Suprapubic skin (tissue), 4 donors: ENCODE results near the gene PLA2G4F. TPM values are rescaled to one million over a fixed set of nuclear protein-coding genes. Genes with fewer than 3 reads are reported as not detected.

Source experiments
- DNase-seq, 2 donors: peaks; one replicate each; pipeline ENCODE4 v3.0.0-alpha.2; 2019; ENCODE audit warnings: low spot score in 2 of 2
- H3K27ac ChIP-seq: fragments of 200-600 bp; sonication (generic); one replicate; pipeline ENCODE4 v1.5.1; 2019
- H3K27me3 ChIP-seq: fragments of 200-600 bp; sonication (generic); one replicate; pipeline ENCODE4 v1.5.1; 2019
- H3K36me3 ChIP-seq: fragments of 200-600 bp; sonication (generic); one replicate; pipeline ENCODE4 v1.5.1; 2019
- H3K4me1 ChIP-seq: fragments of 200-600 bp; sonication (generic); one replicate; pipeline ENCODE4 v1.5.1; 2019
- H3K4me3 ChIP-seq: fragments of 200-600 bp; sonication (generic); one replicate; pipeline ENCODE4 v1.5.1; 2019; ENCODE audit warnings: mild to moderate bottlenecking
- H3K9me3 ChIP-seq: fragments of 200-600 bp; sonication (generic); one replicate; pipeline ENCODE4 v1.5.1; 2019
- EP300 ChIP-seq: sonication (generic); formaldehyde crosslinking; IDR thresholded peaks from one replicate; pipeline ENCODE4 v1.6.1; 2017; ENCODE audit warnings: antibody characterized with exemption
- POLR2A ChIP-seq, 2 donors: fragments of 450-650 bp; IDR thresholded peaks; one replicate each; pipeline ENCODE4 v1.6.1; 2017; ENCODE audit warnings: antibody characterized with exemption in 2 of 2, mild to moderate bottlenecking in 2 of 2, moderate library complexity in 2 of 2
- POLR2AphosphoS5 ChIP-seq, 3 donors: sonication (generic); formaldehyde crosslinking; IDR thresholded peaks; one replicate each; pipeline ENCODE4 v1.6.1; 2017; ENCODE audit warnings: antibody characterized with exemption in 3 of 3
- WGBS: methylation state at CpG from one replicate; pipeline ENCODE4 v1.1.5; 2018; 5-methylcytosine and 5-hydroxymethylcytosine counted together
- total RNA-seq, 4 donors: library from RNA; depleted of rRNA; stranded (reverse); fragments of >200 nt; gene quantifications; one replicate each; pipeline ENCODE4 v1.1.0, GENCODE V29; 2016
- TF ChIP-seq, protein P1 (sequence below), 2 donors: fragments of 200-600 bp in 1 of 2; fragments of 450-650 bp in 1 of 2; sonication (generic) in 1 of 2; IDR thresholded peaks; one replicate each; pipeline ENCODE4 v1.5.1; 2016 to 2019; ENCODE audit warnings: antibody characterized with exemption in 2 of 2, mild to moderate bottlenecking in 1 of 2, moderate library complexity in 1 of 2

The PLA2G4F gene
- total RNA-seq, 4 donors from 2014 or later = 209 to 311 (median 246) TPM

DNA sequence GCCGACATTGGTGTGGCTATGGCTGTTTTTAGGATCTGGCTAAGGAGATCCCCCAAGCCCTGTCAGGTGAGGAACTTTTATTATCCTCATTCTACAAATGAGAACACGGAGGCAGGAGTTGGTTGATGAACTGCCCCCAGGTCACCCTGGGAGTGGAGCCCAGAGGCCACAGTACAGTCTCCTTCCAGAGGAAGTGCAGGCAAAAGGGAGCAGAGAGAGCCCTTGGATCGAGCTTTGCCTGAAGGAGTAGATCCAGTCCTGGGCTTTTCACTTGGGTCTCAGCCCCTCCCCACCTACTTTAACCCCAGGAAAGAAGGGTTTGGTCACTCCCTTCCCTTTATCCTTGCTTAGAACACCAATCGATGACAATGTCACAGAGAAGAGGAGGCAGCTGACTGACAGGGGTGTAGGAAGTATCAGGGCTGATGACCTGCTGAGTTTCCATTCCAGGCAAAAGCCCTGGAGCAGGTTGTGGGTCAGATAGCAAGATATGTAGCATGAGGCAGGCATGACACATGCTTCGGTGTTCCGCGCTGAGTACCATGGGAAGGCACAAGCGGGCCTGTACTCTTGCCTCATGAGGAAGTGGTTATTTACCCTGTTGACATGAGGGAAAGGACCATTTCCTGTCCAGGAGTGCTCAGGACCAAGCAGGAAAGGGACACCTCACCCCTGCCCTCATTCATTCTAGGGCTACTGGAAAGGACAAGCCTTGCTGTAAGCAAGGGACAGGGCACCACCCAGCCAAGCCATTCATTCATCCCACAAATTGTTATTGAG lies 56.2 kb downstream of the PLA2G4F start:
- TF ChIP-seq POLR2AphosphoS5 (IDR thresholded peaks at IDR 0.05) (no peak), POLR2A (IDR thresholded peaks at IDR 0.05) (no peak), EP300 (no peak)
- TF ChIP-seq, protein P1, sequence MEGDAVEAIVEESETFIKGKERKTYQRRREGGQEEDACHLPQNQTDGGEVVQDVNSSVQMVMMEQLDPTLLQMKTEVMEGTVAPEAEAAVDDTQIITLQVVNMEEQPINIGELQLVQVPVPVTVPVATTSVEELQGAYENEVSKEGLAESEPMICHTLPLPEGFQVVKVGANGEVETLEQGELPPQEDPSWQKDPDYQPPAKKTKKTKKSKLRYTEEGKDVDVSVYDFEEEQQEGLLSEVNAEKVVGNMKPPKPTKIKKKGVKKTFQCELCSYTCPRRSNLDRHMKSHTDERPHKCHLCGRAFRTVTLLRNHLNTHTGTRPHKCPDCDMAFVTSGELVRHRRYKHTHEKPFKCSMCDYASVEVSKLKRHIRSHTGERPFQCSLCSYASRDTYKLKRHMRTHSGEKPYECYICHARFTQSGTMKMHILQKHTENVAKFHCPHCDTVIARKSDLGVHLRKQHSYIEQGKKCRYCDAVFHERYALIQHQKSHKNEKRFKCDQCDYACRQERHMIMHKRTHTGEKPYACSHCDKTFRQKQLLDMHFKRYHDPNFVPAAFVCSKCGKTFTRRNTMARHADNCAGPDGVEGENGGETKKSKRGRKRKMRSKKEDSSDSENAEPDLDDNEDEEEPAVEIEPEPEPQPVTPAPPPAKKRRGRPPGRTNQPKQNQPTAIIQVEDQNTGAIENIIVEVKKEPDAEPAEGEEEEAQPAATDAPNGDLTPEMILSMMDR (IDR thresholded peaks at IDR 0.05) = no peak
- Histone ChIP-seq H3K4me3 (no peak overlapping the region), H3K4me1 (peaks cover 11% of the 10 kb centered on the region), H3K36me3 (no peaks in the 10 kb centered on the region), H3K9me3 (no peaks in the 10 kb centered on the region), H3K27ac (peak overlapping the region; percentile 23), H3K27me3 (no peaks in the 10 kb centered on the region)
- DNase-seq = no peak
- WGBS = 67% methylated on average over 7 of the region's 8 CpGs

DNA sequence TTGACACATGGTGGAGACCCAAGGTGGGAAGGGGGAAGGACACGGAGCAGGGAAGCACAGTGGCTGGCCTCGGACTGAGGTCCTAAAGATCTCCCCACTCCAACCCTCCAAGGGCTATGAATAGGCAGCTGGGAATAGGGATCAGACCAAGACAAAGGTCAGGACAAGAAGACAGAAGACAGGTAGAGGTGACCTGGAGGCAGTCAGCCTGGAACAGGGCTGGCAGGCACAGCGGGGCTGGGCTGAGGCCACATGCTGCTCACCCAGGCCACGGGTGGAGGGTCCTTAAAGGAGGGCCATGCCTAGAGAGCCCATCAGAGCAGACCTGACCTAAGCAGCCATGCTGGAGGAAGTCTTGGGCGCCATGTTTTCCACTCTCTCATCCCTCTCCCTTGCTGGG lies 59.4 kb downstream of the PLA2G4F start:
- 91% methylated on average over 5 of the region's 5 CpGs for WGBS
- no peaks in the 10 kb centered on the region for H3K27me3 ChIP-seq
- no peaks in the 10 kb centered on the region for H3K9me3 ChIP-seq
- no peak overlapping the region for H3K27ac ChIP-seq
- no peak for DNase-seq
- no peaks in the 10 kb centered on the region for H3K36me3 ChIP-seq
- TF ChIP-seq, protein P1 (IDR thresholded peaks at IDR 0.05) = no peak
- no peak for TF ChIP-seq EP300
- TF ChIP-seq POLR2A (IDR thresholded peaks at IDR 0.05) = no peak
- no peak for TF ChIP-seq POLR2AphosphoS5 (IDR thresholded peaks at IDR 0.05)
- H3K4me3 ChIP-seq = no peak overlapping the region
- H3K4me1 ChIP-seq = peaks cover 35% of the 10 kb centered on the region

DNA sequence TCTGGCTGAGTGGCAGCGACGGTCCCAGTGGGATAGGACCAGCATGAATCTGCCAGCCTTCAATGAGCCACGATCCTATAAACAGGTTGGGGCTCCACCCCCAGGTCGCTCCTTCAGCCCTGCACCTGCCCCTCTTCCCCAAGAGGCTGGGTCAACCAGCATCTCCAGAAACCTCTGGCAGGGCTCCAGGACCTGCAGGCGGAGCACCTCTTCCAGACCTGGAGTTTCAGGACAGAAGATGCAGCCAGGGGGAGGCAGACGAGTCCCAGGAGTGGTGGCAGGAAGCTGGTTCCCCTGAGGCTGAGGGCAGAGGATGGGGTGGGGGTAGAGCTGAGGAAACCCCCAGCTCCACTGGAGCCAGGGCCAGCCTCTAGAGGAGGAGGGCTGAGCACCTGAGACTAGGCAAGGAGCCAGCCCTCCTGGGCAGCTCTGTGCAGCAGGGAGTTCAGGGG lies 61.9 kb downstream of the PLA2G4F start, which contains the start of gene PLA2G4D:
Gene PLA2G4D, minus strand, starts transcription at position 51 of the 452 bp plus-strand sequence. CDS start 103 bp downstream, outside the sequence.
- Histone ChIP-seq H3K36me3 (no peaks in the 10 kb centered on the region), H3K9me3 (no peaks in the 10 kb centered on the region), H3K4me1 (peaks cover 30% of the 10 kb centered on the region), H3K4me3 (no peak within 1 kb of the TSS), H3K27me3 (no peaks in the 10 kb centered on the region), H3K27ac (peak within 1 kb of the TSS; percentile 38)
- no peak for TF ChIP-seq POLR2A (IDR thresholded peaks at IDR 0.05)
- no peak for TF ChIP-seq EP300
- TF ChIP-seq POLR2AphosphoS5 (IDR thresholded peaks at IDR 0.05) = no peak
- TF ChIP-seq, protein P1 (IDR thresholded peaks at IDR 0.05) = no peak
- WGBS = 60% methylated on average over 1 of the region's 6 CpGs
- no peak for DNase-seq

DNA sequence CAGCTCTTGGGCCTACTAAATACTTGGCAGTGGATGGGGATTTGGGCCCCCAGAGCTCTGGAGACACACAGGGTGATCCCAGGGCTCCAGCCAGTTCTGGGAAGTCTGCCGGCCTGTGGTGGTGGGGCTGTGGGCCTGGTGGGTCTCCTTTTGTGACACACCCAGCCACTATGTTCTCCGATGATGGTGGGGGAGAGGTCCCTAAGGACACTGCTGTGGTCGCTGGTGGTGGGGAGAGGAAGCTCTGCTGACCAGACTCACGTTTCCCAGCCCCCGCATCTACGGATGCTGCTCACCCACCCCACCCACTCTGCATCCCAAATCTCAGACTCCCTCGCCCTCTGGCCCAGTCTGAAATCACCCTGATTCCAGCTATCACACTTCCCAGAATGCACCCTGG lies 62.5 kb downstream of the PLA2G4F start:
- no peak overlapping the region for H3K4me3 ChIP-seq
- no peak for TF ChIP-seq EP300
- TF ChIP-seq POLR2A (IDR thresholded peaks at IDR 0.05) = no peak
- TF ChIP-seq, protein P1 (IDR thresholded peaks at IDR 0.05) = no peak
- no peak for TF ChIP-seq POLR2AphosphoS5 (IDR thresholded peaks at IDR 0.05)
- peaks cover 30% of the 10 kb centered on the region for H3K4me1 ChIP-seq
- WGBS = 100% methylated on average over 4 of the region's 7 CpGs
- H3K27ac ChIP-seq = no peak overlapping the region
- no peak for DNase-seq
- H3K9me3 ChIP-seq = no peaks in the 10 kb centered on the region
- no peaks in the 10 kb centered on the region for H3K36me3 ChIP-seq
- no peaks in the 10 kb centered on the region for H3K27me3 ChIP-seq
